ENCODE measurements around the gene IBTK. TPM values are rescaled to one million over a fixed set of nuclear protein-coding genes. Genes with fewer than 3 reads are reported as not detected.

IBTK gene
- polyA plus RNA-seq, 1 donor (not counting 4 experiments of a cell fraction or from before 2014, with no cell fraction given) = 27.0 TPM

DNA sequence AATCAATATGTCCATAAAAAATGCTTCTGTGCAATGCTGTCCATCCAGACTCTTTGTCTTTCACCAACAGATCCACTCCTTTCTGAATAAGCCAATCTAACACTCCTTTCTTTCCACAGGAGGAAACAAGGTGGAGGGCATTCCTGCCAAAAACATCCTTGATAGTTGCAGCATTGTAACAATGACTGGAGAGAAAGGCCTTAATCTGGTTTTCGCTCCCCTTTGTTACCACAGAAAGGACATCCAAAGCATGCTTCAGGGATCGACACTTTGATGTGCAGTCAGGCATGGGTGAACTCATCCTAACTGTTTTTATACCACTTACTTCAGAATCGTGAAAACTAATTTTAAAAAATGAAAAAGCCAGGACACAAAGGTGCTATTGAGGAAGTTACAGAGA is 7.4 kb downstream of the IBTK start:
- Histone ChIP-seq H3K79me2 (ENCODE audit: control insufficient read depth, insufficient read depth, low read length) (peaks cover 76% of the 10 kb centered on the region), H3K4me2 (ENCODE audit: control insufficient read depth, extremely low read depth, insufficient read depth, low read depth, low read length) (no peak overlapping the region), H3K36me3 (ENCODE audit: control insufficient read depth in 2 of 2, extremely low read depth in 1 of 2, insufficient read depth in 2 of 2, low read length in 2 of 2) (peaks cover 7 to 12% of the 10 kb centered on the region in 2 experiments), H3K4me1 (ENCODE audit: control insufficient read depth, extremely low read depth, insufficient read depth, low read length) (no peaks in the 10 kb centered on the region), H3K9ac (ENCODE audit: control insufficient read depth, extremely low read depth, insufficient read depth, low read length) (no peak overlapping the region), H3K9me1 (ENCODE audit: control insufficient read depth, extremely low read depth, insufficient read depth, low read length) (no peaks in the 10 kb centered on the region), H2AFZ (ENCODE audit: control insufficient read depth, low read length) (no peak overlapping the region), H3K4me3 (ENCODE audit: control insufficient read depth in 2 of 3, extremely low read depth in 1 of 3, insufficient read depth in 2 of 3, low read depth in 1 of 3, low read length in 3 of 3) (no peak overlapping the region), H3K9me3 (ENCODE audit: control insufficient read depth, low read depth, low read length) (no peaks in the 10 kb centered on the region), H4K20me1 (ENCODE audit: control insufficient read depth, extremely low read depth, insufficient read depth, low read length) (peaks cover 4% of the 10 kb centered on the region), H3K27me3 (ENCODE audit: control insufficient read depth, extremely low read depth, insufficient read depth, low read length) (no peaks in the 10 kb centered on the region), H3K27ac (ENCODE audit: control insufficient read depth, insufficient read depth, low read length) (no peak overlapping the region)
- dilution Hi-C loops (cut with MboI; ENCODE audit: extremely low pct_ligation_motif_present, low sequenced_read_pairs) = no loop called here
- FAIRE-seq (no peak), DNase-seq (ENCODE audit: low read depth, low spot score) (no peak)
- TF ChIP-seq EZH2 (IDR thresholded peaks at IDR 0.05; ENCODE audit: low read length) = no peak
- TF ChIP-seq, protein P1, sequence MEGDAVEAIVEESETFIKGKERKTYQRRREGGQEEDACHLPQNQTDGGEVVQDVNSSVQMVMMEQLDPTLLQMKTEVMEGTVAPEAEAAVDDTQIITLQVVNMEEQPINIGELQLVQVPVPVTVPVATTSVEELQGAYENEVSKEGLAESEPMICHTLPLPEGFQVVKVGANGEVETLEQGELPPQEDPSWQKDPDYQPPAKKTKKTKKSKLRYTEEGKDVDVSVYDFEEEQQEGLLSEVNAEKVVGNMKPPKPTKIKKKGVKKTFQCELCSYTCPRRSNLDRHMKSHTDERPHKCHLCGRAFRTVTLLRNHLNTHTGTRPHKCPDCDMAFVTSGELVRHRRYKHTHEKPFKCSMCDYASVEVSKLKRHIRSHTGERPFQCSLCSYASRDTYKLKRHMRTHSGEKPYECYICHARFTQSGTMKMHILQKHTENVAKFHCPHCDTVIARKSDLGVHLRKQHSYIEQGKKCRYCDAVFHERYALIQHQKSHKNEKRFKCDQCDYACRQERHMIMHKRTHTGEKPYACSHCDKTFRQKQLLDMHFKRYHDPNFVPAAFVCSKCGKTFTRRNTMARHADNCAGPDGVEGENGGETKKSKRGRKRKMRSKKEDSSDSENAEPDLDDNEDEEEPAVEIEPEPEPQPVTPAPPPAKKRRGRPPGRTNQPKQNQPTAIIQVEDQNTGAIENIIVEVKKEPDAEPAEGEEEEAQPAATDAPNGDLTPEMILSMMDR (optimal IDR thresholded peaks at IDR 0.05 in 1 of 3, IDR thresholded peaks at IDR 0.05 in 1 of 3, conservative IDR thresholded peaks at IDR 0.05 in 1 of 3; ENCODE audit: extremely low read depth in 1 of 3, insufficient read depth in 2 of 3, low read length in 3 of 3) = no peak

DNA sequence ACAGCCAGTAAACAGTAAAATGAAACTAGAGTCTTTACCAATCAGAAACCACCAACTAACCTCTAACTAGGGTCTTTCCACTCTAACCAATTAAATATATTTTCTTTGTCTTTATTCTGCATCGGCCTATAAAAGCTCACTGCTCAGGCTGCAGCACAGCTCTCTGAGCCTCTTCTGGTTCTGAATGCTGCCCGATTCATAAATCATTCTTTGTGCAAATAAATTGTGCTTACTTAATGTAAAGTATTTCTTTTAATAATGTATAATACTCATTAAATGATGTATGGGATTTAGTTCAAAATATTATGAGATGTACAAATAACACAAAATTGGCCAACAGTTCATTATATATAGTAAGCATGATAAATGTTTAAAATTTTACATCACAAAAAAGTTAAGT is 7.9 kb downstream of the IBTK start:
- peaks cover 7 to 10% of the 10 kb centered on the region in 2 experiments for H3K36me3 ChIP-seq (ENCODE audit: control insufficient read depth in 2 of 2, extremely low read depth in 1 of 2, insufficient read depth in 2 of 2, low read length in 2 of 2)

More for the DNA sequence above, 7.9 kb downstream of the IBTK start:
- Histone ChIP-seq H3K4me3 (ENCODE audit: control insufficient read depth in 2 of 3, extremely low read depth in 1 of 3, insufficient read depth in 2 of 3, low read depth in 1 of 3, low read length in 3 of 3) (no peak overlapping the region), H4K20me1 (ENCODE audit: control insufficient read depth, extremely low read depth, insufficient read depth, low read length) (peaks cover 4% of the 10 kb centered on the region), H3K9me1 (ENCODE audit: control insufficient read depth, extremely low read depth, insufficient read depth, low read length) (no peaks in the 10 kb centered on the region), H2AFZ (ENCODE audit: control insufficient read depth, low read length) (no peak overlapping the region), H3K9me3 (ENCODE audit: control insufficient read depth, low read depth, low read length) (no peaks in the 10 kb centered on the region), H3K4me2 (ENCODE audit: control insufficient read depth, extremely low read depth, insufficient read depth, low read depth, low read length) (no peak overlapping the region), H3K79me2 (ENCODE audit: control insufficient read depth, insufficient read depth, low read length) (peaks cover 74% of the 10 kb centered on the region), H3K27ac (ENCODE audit: control insufficient read depth, insufficient read depth, low read length) (no peak overlapping the region), H3K27me3 (ENCODE audit: control insufficient read depth, extremely low read depth, insufficient read depth, low read length) (no peaks in the 10 kb centered on the region), H3K9ac (ENCODE audit: control insufficient read depth, extremely low read depth, insufficient read depth, low read length) (no peak overlapping the region), H3K4me1 (ENCODE audit: control insufficient read depth, extremely low read depth, insufficient read depth, low read length) (no peaks in the 10 kb centered on the region)
- TF ChIP-seq, protein P1 (optimal IDR thresholded peaks at IDR 0.05 in 1 of 3, IDR thresholded peaks at IDR 0.05 in 1 of 3, conservative IDR thresholded peaks at IDR 0.05 in 1 of 3; ENCODE audit: extremely low read depth in 1 of 3, insufficient read depth in 2 of 3, low read length in 3 of 3) = no peak
- no peak for TF ChIP-seq EZH2 (IDR thresholded peaks at IDR 0.05; ENCODE audit: low read length)
- DNase-seq (ENCODE audit: low read depth, low spot score) (no peak), FAIRE-seq (no peak)
- dilution Hi-C loops (cut with MboI; ENCODE audit: extremely low pct_ligation_motif_present, low sequenced_read_pairs) = no loop called here
